Adipose tissue (tissue), 3 donors: ENCODE measurements around the gene ISL1. TPM values are rescaled to one million over a fixed set of nuclear protein-coding genes. Genes with fewer than 3 reads are reported as not detected.

Experiments
- H3K27ac ChIP-seq: one replicate; pipeline ENCODE4 v1.5.1; 2013; ENCODE audit warnings: low read depth, low read length
- WGBS, 3 donors: extraction: QIAGEN DNeasy Blood & Tissue Kit; methylation state at CpG; one replicate each; pipeline ENCODE4 v1.1.7; 2013; 5-methylcytosine and 5-hydroxymethylcytosine counted together
- polyA plus RNA-seq, 3 donors: library from polyadenylated mRNA; stranded (reverse); fragments of 200-250 nt; gene quantifications; one replicate each; pipeline ENCODE4 v1.2.3, GENCODE V29; 2013
- donor health status: healthy with polysubstance abuse.
- donor health status: Bipolar disorder and iron deficiency.
- donor health status: healthy.

ISL1 gene
- polyA plus RNA-seq, 3 donors: 1.2 to 7.6 (median 1.5) TPM

DNA sequence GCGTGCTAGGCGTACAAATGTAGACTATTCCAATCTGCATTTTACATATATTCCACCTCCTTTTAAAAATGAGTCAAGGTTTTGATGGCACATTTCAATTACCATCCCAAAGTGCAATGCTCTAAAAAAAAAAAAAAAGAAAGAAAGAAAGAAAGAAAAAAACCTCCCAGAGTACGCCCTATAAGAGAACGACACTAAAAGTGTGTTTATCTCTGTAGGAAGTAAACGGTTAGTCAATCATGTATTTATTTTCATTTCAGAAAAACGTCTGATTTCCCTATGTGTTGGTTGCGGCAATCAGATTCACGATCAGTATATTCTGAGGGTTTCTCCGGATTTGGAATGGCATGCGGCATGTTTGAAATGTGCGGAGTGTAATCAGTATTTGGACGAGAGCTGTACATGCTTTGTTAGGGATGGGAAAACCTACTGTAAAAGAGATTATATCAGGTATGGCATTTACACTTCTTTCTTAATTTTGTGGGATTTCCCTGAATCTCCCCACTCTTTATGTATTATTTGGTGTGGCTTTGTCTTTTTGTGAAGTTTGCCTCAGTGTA is 1.1 kb downstream of the ISL1 start:
- H3K27ac ChIP-seq: no peak overlapping the region
- 8 to 16% (median 8%) methylated on average over 12 of the region's 12 CpGs for WGBS, 3 donors

DNA sequence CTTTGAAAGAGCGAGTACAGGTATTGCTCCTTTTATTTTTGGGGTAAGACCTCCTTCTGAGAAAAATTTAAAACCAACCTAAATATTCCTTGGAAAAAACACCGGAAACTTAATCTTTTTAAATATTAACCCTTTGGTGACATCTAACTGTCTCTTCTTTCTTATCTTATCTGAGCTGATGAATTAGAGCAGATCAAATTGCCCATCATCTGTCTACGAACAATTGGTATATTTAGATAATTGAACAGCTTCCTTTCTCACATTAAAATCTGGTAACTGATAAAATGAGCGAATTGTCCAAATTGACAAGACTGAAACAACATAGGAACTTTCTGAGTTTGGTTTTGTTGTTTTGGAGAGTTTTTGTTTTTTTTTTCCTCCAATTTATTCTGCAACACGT is 2.0 kb downstream of the ISL1 start:
- 10 to 33% (median 19%) methylated on average over 5 of the region's 5 CpGs for WGBS, 3 donors
- no peak overlapping the region for H3K27ac ChIP-seq

- no peak overlapping the region for H3K27ac ChIP-seq
- WGBS, 3 donors: 8 to 9% (median 8%) methylated on average over 38 of the region's 38 CpGs
Observed at GRCh38 chr5:51386916-51387883, 4.0 kb downstream of the ISL1 start.

GRCh38 chr5:51387884-51388275 is 4.6 kb downstream of the ISL1 start:
- WGBS, 3 donors: 6 to 38% (median 22%) methylated on average over 10 of the region's 10 CpGs
- H3K27ac ChIP-seq: no peak overlapping the region

- H3K27ac ChIP-seq: no peak overlapping the region
- 7 to 24% (median 17%) methylated on average over 12 of the region's 12 CpGs for WGBS, 3 donors
Observed at GRCh38 chr5:51388488-51389287, 5.4 kb downstream of the ISL1 start.

DNA sequence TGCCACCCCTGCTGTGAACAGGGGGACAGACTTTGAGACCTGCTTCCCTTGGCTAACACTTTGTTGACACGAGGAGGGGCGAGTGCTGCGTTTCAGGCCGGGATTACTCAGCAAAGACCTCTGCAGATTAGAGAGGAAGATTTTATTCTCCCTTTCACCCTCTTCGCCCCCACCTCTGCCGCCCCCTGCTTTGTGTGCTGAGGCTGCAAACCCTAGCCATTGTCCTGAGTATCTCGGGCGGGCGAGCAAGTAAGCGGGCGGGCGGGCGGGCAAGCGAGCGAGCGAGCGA is 6.0 kb downstream of the ISL1 start:
- H3K27ac ChIP-seq: no peak overlapping the region
- 2 to 17% (median 10%) methylated on average over 17 of the region's 17 CpGs for WGBS, 3 donors

DNA sequence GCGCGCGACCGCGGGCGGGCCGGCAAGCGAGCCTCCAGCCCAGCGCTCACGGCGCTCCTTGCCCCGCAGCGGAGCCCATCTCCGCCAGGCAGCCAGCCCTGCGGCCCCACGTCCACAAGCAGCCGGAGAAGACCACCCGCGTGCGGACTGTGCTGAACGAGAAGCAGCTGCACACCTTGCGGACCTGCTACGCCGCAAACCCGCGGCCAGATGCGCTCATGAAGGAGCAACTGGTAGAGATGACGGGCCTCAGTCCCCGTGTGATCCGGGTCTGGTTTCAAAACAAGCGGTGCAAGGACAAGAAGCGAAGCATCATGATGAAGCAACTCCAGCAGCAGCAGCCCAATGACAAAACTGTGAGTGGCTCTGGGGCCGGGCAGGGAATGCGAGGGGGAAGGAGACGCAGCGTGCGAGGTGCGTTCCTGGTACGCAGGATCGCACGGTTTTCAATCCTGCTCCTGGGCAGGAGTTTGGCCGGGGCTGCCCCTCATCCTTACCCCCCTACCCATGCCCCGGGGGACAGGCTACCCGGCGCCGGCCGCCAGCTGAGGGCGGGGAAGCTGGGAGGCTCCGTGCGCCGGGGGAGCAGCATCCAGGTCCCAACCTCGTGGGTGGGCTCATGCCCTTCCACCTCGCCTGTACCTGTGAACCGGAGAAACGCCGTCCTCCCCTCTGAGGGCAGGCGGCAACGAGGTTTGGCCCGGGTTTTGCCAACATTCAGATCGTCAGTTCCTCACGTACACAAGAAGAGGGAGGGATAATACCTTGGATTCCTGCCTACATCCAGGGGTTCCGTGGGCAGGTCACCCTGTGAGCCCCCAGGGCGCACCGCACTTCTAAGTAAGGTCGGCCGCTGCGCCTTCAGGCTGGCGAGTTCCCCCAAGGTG is 6.6 kb downstream of the ISL1 start:
- 4 to 15% (median 12%) methylated on average over 62 to 68 of the region's 68 CpGs for WGBS, 3 donors
- H3K27ac ChIP-seq: no peak overlapping the region

- no peak overlapping the region for H3K27ac ChIP-seq
- 20 to 68% (median 62%) methylated on average over 5 of the region's 5 CpGs for WGBS, 3 donors
Observed at GRCh38 chr5:51391175-51391574, 7.9 kb downstream of the ISL1 start.

DNA sequence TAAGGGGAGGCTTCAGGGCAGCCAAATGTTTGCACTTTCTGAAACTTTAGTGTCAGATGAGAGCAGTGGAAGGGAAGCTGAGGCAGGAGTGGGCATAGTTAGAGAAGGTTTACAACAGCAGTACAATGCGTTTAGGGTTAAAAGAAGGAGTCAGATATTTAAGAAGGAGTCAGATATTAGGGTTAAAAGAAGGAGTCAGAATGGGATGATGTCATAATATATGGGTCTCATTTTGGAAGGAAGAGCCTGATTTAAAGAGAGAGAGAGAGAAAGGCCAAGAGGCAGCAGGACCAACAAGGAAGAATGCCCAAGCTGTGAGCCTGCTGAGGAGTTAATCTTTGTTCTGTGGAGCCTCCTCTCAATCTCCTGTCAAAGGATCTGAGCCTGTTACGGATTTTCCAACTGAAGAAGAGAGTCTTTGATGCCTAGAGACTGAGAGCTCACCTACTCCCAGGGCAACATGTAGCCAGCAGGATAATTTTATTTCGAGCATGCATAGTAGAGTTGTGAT is 9.5 kb downstream of the ISL1 start:
- 17 to 64% (median 55%) methylated on average over 3 of the region's 3 CpGs for WGBS, 3 donors
- no peak overlapping the region for H3K27ac ChIP-seq

DNA sequence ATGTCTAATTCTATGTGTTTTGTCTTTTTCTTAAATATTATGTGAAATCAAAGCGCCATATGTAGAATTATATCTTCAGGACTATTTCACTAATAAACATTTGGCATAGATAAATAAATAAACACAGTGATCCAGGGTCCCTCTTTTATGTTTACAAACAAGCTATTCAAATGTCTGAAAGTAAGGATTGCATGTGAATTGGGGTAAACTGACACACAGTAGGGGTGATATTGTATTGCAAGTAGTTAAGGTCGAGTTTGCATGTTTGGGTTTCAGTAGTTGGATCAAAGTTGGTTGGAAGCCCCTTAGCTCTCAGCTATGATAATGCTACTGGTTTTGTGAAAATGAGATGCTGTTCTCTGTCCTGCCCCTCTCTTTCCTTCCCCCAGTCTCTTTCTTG is 11.4 kb downstream of the ISL1 start:
- H3K27ac ChIP-seq: no peak overlapping the region
- WGBS, 3 donors: 34 to 70% (median 63%) methylated on average over 2 of the region's 2 CpGs

DNA sequence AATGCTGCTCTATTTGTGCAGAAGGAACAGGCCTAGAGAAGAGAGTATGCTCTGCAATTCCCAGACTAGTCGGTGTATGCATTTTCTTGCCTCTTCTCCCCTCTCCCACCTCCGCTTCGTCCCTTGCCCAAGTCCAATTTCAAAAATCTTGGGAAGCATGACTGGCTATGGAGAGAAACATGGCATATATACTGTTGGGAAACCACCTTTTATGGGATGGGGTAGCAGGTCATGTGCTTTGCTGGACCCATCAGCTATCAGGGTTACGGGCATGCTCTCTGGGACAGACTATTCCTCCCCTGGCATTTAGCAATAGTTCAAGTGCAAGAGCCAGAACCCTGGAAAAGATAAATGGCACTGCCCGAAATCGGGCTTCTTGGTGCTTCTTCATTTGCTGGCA is 12.0 kb downstream of the ISL1 start:
- no peak overlapping the region for H3K27ac ChIP-seq
- 10 to 66% (median 57%) methylated on average over 6 of the region's 6 CpGs for WGBS, 3 donors

- 22 to 52% (median 49%) methylated on average over 10 of the region's 10 CpGs for WGBS, 3 donors
- no peak overlapping the region for H3K27ac ChIP-seq
Observed at GRCh38 chr5:51395666-51396356, 12.6 kb downstream of the ISL1 start.

- WGBS, 3 donors: 19 to 43% (median 25%) methylated on average over 4 of the region's 4 CpGs
- no peak overlapping the region for H3K27ac ChIP-seq
Observed at GRCh38 chr5:51396797-51397196, 13.5 kb downstream of the ISL1 start.

DNA sequence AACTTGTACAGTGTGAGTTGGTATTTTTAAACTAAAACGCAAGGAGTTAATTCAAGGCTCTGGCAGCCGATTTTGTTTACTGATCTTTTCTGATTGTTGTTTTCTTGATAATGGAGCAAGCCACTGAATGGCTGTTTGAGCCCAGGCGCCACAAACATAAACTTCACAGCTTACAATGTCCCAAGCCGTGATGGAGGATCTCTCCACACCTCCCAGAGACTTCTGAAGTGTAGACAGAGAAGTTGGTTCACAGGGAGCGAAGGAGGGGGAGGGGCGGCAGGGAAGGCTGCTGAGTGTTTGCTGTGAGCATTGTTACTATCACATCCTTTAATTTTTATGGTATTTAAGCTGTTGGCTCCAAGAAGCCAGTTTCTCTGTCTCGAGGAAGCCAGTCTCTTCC is 14.7 kb downstream of the ISL1 start:
- no peak overlapping the region for H3K27ac ChIP-seq
- WGBS, 3 donors: 13 to 32% (median 21%) methylated on average over 7 of the region's 7 CpGs

- 4 to 25% (median 13%) methylated on average over 57 of the region's 57 CpGs for WGBS, 3 donors
- no peak overlapping the region for H3K27ac ChIP-seq
Observed at GRCh38 chr5:51398875-51399642, 15.8 kb downstream of the ISL1 start.

GRCh38 chr5:51399643-51400006 is 16.4 kb downstream of the ISL1 start:
- 10 to 51% (median 37%) methylated on average over 10 of the region's 10 CpGs for WGBS, 3 donors
- H3K27ac ChIP-seq: no peak overlapping the region

- 82 to 96% (median 95%) methylated on average over 1 of the region's 1 CpG for WGBS, 3 donors
Observed at GRCh38 chr5:51404255-51404654, 21.0 kb downstream of the ISL1 start.

More at GRCh38 chr5:51404255-51404654, 21.0 kb downstream of the ISL1 start:
- H3K27ac ChIP-seq: no peak overlapping the region
